Thoracic aorta (tissue), 2 donors: ENCODE measurements around the gene BCAR3. TPM values are rescaled to one million over a fixed set of nuclear protein-coding genes. Genes with fewer than 3 reads are reported as not detected.
"Not testable (repeated sequence)": the region's sequence is repeated elsewhere in the genome, so short reads cannot be mapped to it uniquely, and the experiment has no call there.

ENCODE experiments used
- ATAC-seq: fragments of 150-250 bp; one replicate; pipeline ENCODE4 v1.8.0; 2017; ENCODE audit warnings: low read depth; ENCODE audit not compliant: insufficient number of reproducible peaks, low FRiP score
- DNase-seq: peaks from one replicate; pipeline ENCODE4 v3.0.0-alpha.2; 2020; ENCODE audit warnings: low spot score
- H3K27ac ChIP-seq, 2 donors: fragments of 200-600 bp; sonication (generic); 1 replicate in 1 of 2; 2 replicates in 1 of 2; pipeline ENCODE4 v1.5.1; 2016; ENCODE audit warnings: mild to moderate bottlenecking in 2 of 2, moderate library complexity in 2 of 2
- H3K27me3 ChIP-seq: fragments of 200-600 bp; sonication (generic); replicated peaks from 2 replicates; pipeline ENCODE4 v1.6.0; 2016; ENCODE audit warnings: mild to moderate bottlenecking; ENCODE audit not compliant: insufficient read depth
- H3K36me3 ChIP-seq: fragments of 200-600 bp; sonication (generic); one replicate; pipeline ENCODE4 v1.5.1; 2016
- H3K4me1 ChIP-seq, 2 donors: fragments of 200-600 bp; sonication (generic); 1 replicate in 1 of 2; 2 replicates in 1 of 2; pipeline versions ENCODE4 v1.5.1 to v1.6.0; 2016; ENCODE audit warnings: low read depth in 2 of 2, mild to moderate bottlenecking in 1 of 2; ENCODE audit not compliant: control insufficient read depth in 1 of 2
- H3K4me3 ChIP-seq: fragments of 200-600 bp; sonication (generic); 2 replicates; pipeline ENCODE4 v1.5.1; 2016; ENCODE audit warnings: mild to moderate bottlenecking
- H3K9me3 ChIP-seq: fragments of 200-600 bp; sonication (generic); 2 replicates; pipeline ENCODE4 v1.5.1; 2016
- CTCF ChIP-seq: fragments of 200-600 bp; sonication (generic); IDR thresholded peaks from one replicate; pipeline ENCODE4 v1.5.1; 2019; ENCODE audit warnings: antibody characterized with exemption
- total RNA-seq, 2 donors: library from RNA; depleted of rRNA; stranded (reverse); fragments of >200 nt; gene quantifications; one replicate each; pipeline versions ENCODE4 v1.1.0 to v1.2.3, GENCODE V29; 2016

The BCAR3 gene
- total RNA-seq, 2 donors from 2014 or later, result 26.7 to 36.3 TPM

GRCh38 chr1:93559695-93560094 is 121.9 kb downstream of the BCAR3 start:
- Histone ChIP-seq H3K36me3 (peaks cover 14% of the 10 kb centered on the region), H3K27me3 (no peaks in the 10 kb centered on the region), H3K9me3 (no peaks in the 10 kb centered on the region), H3K27ac (no peak overlapping the region), H3K4me3 (no peak overlapping the region), H3K4me1 (peaks cover under 1 to 3% of the 10 kb centered on the region in 2 donors)
- no peak for DNase-seq
- no peak for ATAC-seq
- no peak for TF ChIP-seq CTCF

GRCh38 chr1:93559045-93559444 is 122.6 kb downstream of the BCAR3 start:
- peaks cover 6 to 10% of the 10 kb centered on the region in 2 donors for H3K4me1 ChIP-seq
- DNase-seq (no peak), ATAC-seq (no peak)
- TF ChIP-seq CTCF, result no peak
- no peak overlapping the region for H3K27ac ChIP-seq
- peaks cover 14% of the 10 kb centered on the region for H3K36me3 ChIP-seq
- H3K9me3 ChIP-seq, result no peaks in the 10 kb centered on the region
- no peaks in the 10 kb centered on the region for H3K27me3 ChIP-seq
- H3K4me3 ChIP-seq, result no peak overlapping the region

- no peak overlapping the region for H3K27ac ChIP-seq
- H3K27me3 ChIP-seq, result no peaks in the 10 kb centered on the region
- DNase-seq, result no peak
- TF ChIP-seq CTCF, result no peak
- peaks cover 7% of the 10 kb centered on the region for H3K36me3 ChIP-seq
- H3K9me3 ChIP-seq, result no peaks in the 10 kb centered on the region
- ATAC-seq, result no peak
- no peak overlapping the region for H3K4me3 ChIP-seq
- H3K4me1 ChIP-seq, result peaks cover 10 to 16% of the 10 kb centered on the region in 2 donors
Measured at GRCh38 chr1:93556291-93556690, 125.3 kb downstream of the BCAR3 start.

GRCh38 chr1:93554883-93555872 is 126.5 kb downstream of the BCAR3 start:
- Histone ChIP-seq H3K4me3 (no peak overlapping the region), H3K4me1 (peaks cover 10 to 16% of the 10 kb centered on the region in 2 donors), H3K27me3 (no peaks in the 10 kb centered on the region), H3K9me3 (no peaks in the 10 kb centered on the region), H3K27ac (no peak overlapping the region), H3K36me3 (no peaks in the 10 kb centered on the region)
- no peak for ATAC-seq
- no peak for DNase-seq
- no peak for TF ChIP-seq CTCF

GRCh38 chr1:93553886-93554490 is 127.6 kb downstream of the BCAR3 start:
- H3K9me3 ChIP-seq, H3K4me3 ChIP-seq, DNase-seq, H3K36me3 ChIP-seq, H3K27me3 ChIP-seq: not testable (repeated sequence)
- peak overlapping the region in 1 of 2 donors; percentile 19 for H3K27ac ChIP-seq
- ATAC-seq, result peak; percentile 62
- H3K4me1 ChIP-seq, result peaks cover 10 to 16% of the 10 kb centered on the region in 2 donors
